CD14-positive monocyte (primary cell): ENCODE measurements around the gene ZNF181. TPM values are rescaled to one million over a fixed set of nuclear protein-coding genes. Genes with fewer than 3 reads are reported as not detected.
"Not testable (repeated sequence)": the region's sequence is repeated elsewhere in the genome, so short reads cannot be mapped to it uniquely, and the experiment has no call there.

Experiments
- DNase-seq, 3 donors: peaks; one replicate each; pipeline ENCODE4 v3.0.0-alpha.2; 2011 to 2022
- H2AFZ ChIP-seq: 2 replicates; pipeline ENCODE4 v1.6.0; 2012; ENCODE audit warnings: mild to moderate bottlenecking, low read depth, low read length, inconsistent platforms; ENCODE audit not compliant: insufficient read depth, poor library complexity, severe bottlenecking
- H3K27ac ChIP-seq, 2 donors: 1 replicate in 1 of 2; 2 replicates in 1 of 2; pipeline ENCODE4 v1.5.1; 2012 to 2013; ENCODE audit warnings: low read length in 2 of 2, control low read depth in 1 of 2, inconsistent platforms in 1 of 2, low read depth in 1 of 2, mild to moderate bottlenecking in 1 of 2
- H3K27me3 ChIP-seq, 2 donors: one replicate each; pipeline versions ENCODE4 v1.6.0 to v1.6.1; 2011 to 2013; ENCODE audit warnings: low read length in 2 of 2; ENCODE audit not compliant: control insufficient read depth in 2 of 2, insufficient read depth in 2 of 2
- H3K36me3 ChIP-seq, 2 donors: replicated peaks in 1 of 2; 1 replicate in 1 of 2; 2 replicates in 1 of 2; pipeline versions ENCODE4 v1.5.1 to v1.6.1; 2012 to 2013; ENCODE audit warnings: low read length in 2 of 2, control low read depth in 1 of 2, inconsistent platforms in 1 of 2, mild to moderate bottlenecking in 1 of 2; ENCODE audit not compliant: insufficient read depth in 2 of 2, control insufficient read depth in 1 of 2
- H3K4me1 ChIP-seq, 2 donors: 1 replicate in 1 of 2; 2 replicates in 1 of 2; pipeline versions ENCODE4 v1.5.1 to v1.6.1; 2012 to 2013; ENCODE audit warnings: low read length in 2 of 2, control low read depth in 1 of 2, inconsistent platforms in 1 of 2, mild to moderate bottlenecking in 1 of 2, moderate library complexity in 1 of 2; ENCODE audit not compliant: insufficient read depth in 2 of 2, control insufficient read depth in 1 of 2
- H3K4me2 ChIP-seq: replicated peaks from 2 replicates; pipeline ENCODE3; 2012; ENCODE audit warnings: low read length, moderate library complexity, mild to moderate bottlenecking; ENCODE audit not compliant: poor library complexity, severe bottlenecking; ENCODE audit errors: extremely low read depth
- H3K4me3 ChIP-seq, 3 experiments: fragments of 200-600 bp in 1 of 3; sonication (generic) in 1 of 3; replicated peaks in 1 of 3; 1 replicate in 2 of 3; 2 replicates in 1 of 3; pipeline ENCODE4 v1.5.1; 2011 to 2013; ENCODE audit warnings: low read length in 3 of 3, mild to moderate bottlenecking in 3 of 3, control low read depth in 2 of 3, low read depth in 2 of 3, inconsistent platforms in 1 of 3, moderate library complexity in 1 of 3
- H3K79me2 ChIP-seq: 2 replicates; pipeline ENCODE4 v1.6.0; 2012; ENCODE audit warnings: mild to moderate bottlenecking, control low read depth, inconsistent platforms, low read length, moderate library complexity; ENCODE audit not compliant: insufficient read depth
- H3K9ac ChIP-seq: 2 replicates; pipeline ENCODE4 v1.6.0; 2017; ENCODE audit warnings: low read length, mild to moderate bottlenecking; ENCODE audit not compliant: insufficient read depth, poor library complexity, severe bottlenecking
- H3K9me3 ChIP-seq, 2 donors: replicated peaks in 1 of 2; 1 replicate in 1 of 2; 2 replicates in 1 of 2; pipeline versions ENCODE4 v1.5.1 to v1.6.1; 2012 to 2013; ENCODE audit warnings: low read length in 2 of 2, control low read depth in 1 of 2; ENCODE audit not compliant: control insufficient read depth in 1 of 2, insufficient read depth in 1 of 2
- H4K20me1 ChIP-seq: 2 replicates; pipeline ENCODE4 v1.6.0; 2012; ENCODE audit warnings: mild to moderate bottlenecking, low read length, control low read depth, moderate library complexity; ENCODE audit not compliant: insufficient read depth
- H3K27ac Mint-ChIP-seq, 7 donors: one replicate each; pipeline ENCODE4 v1.8.0; 2020; ENCODE audit warnings: mild to moderate bottlenecking in 7 of 7, mixed read lengths in 7 of 7, moderate library complexity in 6 of 7, inconsistent platforms in 2 of 7
- H3K27me3 Mint-ChIP-seq, 3 donors: one replicate each; pipeline ENCODE4 v1.8.0; 2021 to 2022; ENCODE audit warnings: low read depth in 3 of 3, mild to moderate bottlenecking in 3 of 3, mixed read lengths in 3 of 3, moderate library complexity in 3 of 3, inconsistent platforms in 1 of 3
- H3K36me3 Mint-ChIP-seq, 2 donors: one replicate each; pipeline ENCODE4 v1.8.0; 2020; ENCODE audit warnings: mixed read lengths in 2 of 2, inconsistent platforms in 1 of 2, mild to moderate bottlenecking in 1 of 2
- H3K4me1 Mint-ChIP-seq: one replicate; pipeline ENCODE4 v1.8.0; 2020; ENCODE audit warnings: mild to moderate bottlenecking, mixed read lengths
- H3K4me3 Mint-ChIP-seq, 2 donors: one replicate each; pipeline ENCODE4 v1.8.0; 2020; ENCODE audit warnings: mild to moderate bottlenecking in 2 of 2, mixed read lengths in 2 of 2, moderate library complexity in 1 of 2
- H3K9me3 Mint-ChIP-seq, 7 donors: one replicate each; pipeline ENCODE4 v1.8.0; 2020 to 2022; ENCODE audit warnings: mixed read lengths in 7 of 7, mild to moderate bottlenecking in 6 of 7, moderate library complexity in 6 of 7, inconsistent platforms in 2 of 7
- CTCF ChIP-seq: fragments of 200-600 bp; IDR thresholded peaks from one replicate; pipeline ENCODE4 v1.8.0; 2022; ENCODE audit warnings: antibody characterized with exemption, mild to moderate bottlenecking
- WGBS: methylation state at CpG from one replicate; pipeline ENCODE4 v1.1.5; 2013; ENCODE audit warnings: missing lambda C conversion rate; ENCODE audit not compliant: insufficient coverage; 5-methylcytosine and 5-hydroxymethylcytosine counted together
- intact Hi-C, 2 donors: fragments of 100-400 bp; cut with micrococcal nuclease; formaldehyde crosslinking; loops; one replicate each; pipeline versions ENCODE4 v1.15.0 to v1.15.1; 2023
- polyA minus RNA-seq: library from RNA; depleted of rRNA, polyadenylated mRNA; stranded (reverse); fragments of >200 nt; gene quantifications from 2 replicates; pipeline ENCODE4 v1.2.3, GENCODE V29; 2012
- polyA plus RNA-seq, 3 donors: library from polyadenylated mRNA; depleted of rRNA in 1 of 3; unstranded in 2 of 3; stranded (reverse) in 1 of 3; fragments of 300-500 nt in 2 of 3; fragments of >200 nt in 1 of 3; fragmentation: Illumina TruSeq in 2 of 3; gene quantifications; 1 replicate in 2 of 3; 2 replicates in 1 of 3; pipeline ENCODE4 v1.2.3, GENCODE V29; 2012 to 2021
- total RNA-seq, 12 experiments: library from RNA in 1 of 12; stranded (reverse) in 1 of 12; fragments of 120-200 nt in 1 of 12; gene quantifications; one replicate each; pipeline ENCODE4 v1.2.4 and lab custom pipeline; 2013 to 2026; ENCODE audit warnings: mixed read lengths in 6 of 12, inconsistent platforms in 1 of 12

Gene ZNF181
- 9.1 TPM for total RNA-seq (2013)
- 1 to 10 TPM; 2.3 to 5.7 (median 3.0) TPM for polyA plus RNA-seq
- 2.9 and 4.3 TPM in 2 replicates for polyA minus RNA-seq
- 1.5 to 7.6 (median 3.6) reads per million in 11 experiments for total RNA-seq (lab: John Stamatoyannopoulos, UW)

- H3K27ac ChIP-seq, result peak within 1 kb of the TSS; percentile 74 to 87
- peak within 1 kb of the TSS; percentile 94 for H3K4me2 ChIP-seq
Measured at GRCh38 chr19:34733746-34734536, at the start of gene ZNF181. Gene ZNF181, plus strand, starts transcription at chr19:34734243. Its CDS starts 795 bp downstream, at chr19:34735038.

GRCh38 chr19:34685266-34685665, 48.8 kb upstream of the ZNF181 start:
- H3K27ac Mint-ChIP-seq, H3K4me3 Mint-ChIP-seq, H3K4me2 ChIP-seq, H3K4me1 ChIP-seq, H2AFZ ChIP-seq, DNase-seq, H3K4me1 Mint-ChIP-seq, H4K20me1 ChIP-seq, H3K27me3 Mint-ChIP-seq, H3K27me3 ChIP-seq, H3K27ac ChIP-seq, H3K79me2 ChIP-seq, intact Hi-C loops, H3K9ac ChIP-seq: not testable (repeated sequence)
- Histone ChIP-seq H3K9me3 (peaks cover 34 to 81% of the 10 kb centered on the region in 2 donors), H3K4me3 (peak overlapping the region in 1 of 3 experiments; percentile 14), H3K36me3 (peaks cover 19 to 44% of the 10 kb centered on the region in 2 donors)
- peaks cover 35 to 86% (median 80%) of the 10 kb centered on the region in 7 donors for H3K9me3 Mint-ChIP-seq
- H3K36me3 Mint-ChIP-seq, result peaks cover 33 to 39% of the 10 kb centered on the region in 2 donors
- no CpG with 5 or more reads among the region's 5 CpGs for WGBS

More at GRCh38 chr19:34733746-34734536, at the start of gene ZNF181:
- Mint-ChIP-seq H3K27ac (peak within 1 kb of the TSS; percentile 93 to 97 (median 96)), H3K9me3 (peaks cover 22 to 52% (median 43%) of the 10 kb centered on the region in 7 donors), H3K36me3 (peaks cover 22 to 26% of the 10 kb centered on the region in 2 donors), H3K27me3 (peaks cover 0 to 3% (median 1%) of the 10 kb centered on the region in 3 donors), H3K4me1 (peaks cover 14% of the 10 kb centered on the region), H3K4me3 (peak within 1 kb of the TSS; percentile 91 to 93)
- peak within 1 kb of the TSS; percentile 81 to 94 (median 83) for H3K4me3 ChIP-seq
- H4K20me1 ChIP-seq, result no peaks in the 10 kb centered on the region
- H3K9ac ChIP-seq, result peak within 1 kb of the TSS; percentile 85
- H3K36me3 ChIP-seq, result peaks cover 2 to 13% of the 10 kb centered on the region in 2 donors
- under 1% methylated on average over 66 of the region's 67 CpGs for WGBS
- no peak for TF ChIP-seq CTCF
- peaks cover 20 to 36% of the 10 kb centered on the region in 2 donors for H3K9me3 ChIP-seq
- H3K79me2 ChIP-seq, result no peaks in the 10 kb centered on the region
- intact Hi-C loops, result loop anchor here (5.0 kb wide), 2 partner anchors 38 to 57 kb away; partner anchors contain the start of genes SCGB2B2 (in 1 of the 2), ZNF302 (in 1 of the 2) and ZNF599 (in 1 of the 2)
- peaks cover 16 to 24% of the 10 kb centered on the region in 2 donors for H3K4me1 ChIP-seq
- peak; percentile 73 to 76 (median 74) for DNase-seq
- H2AFZ ChIP-seq, result peak within 1 kb of the TSS; percentile 92
- no peaks in the 10 kb centered on the region for H3K27me3 ChIP-seq
